Measurements from ENCODE around the gene AGPS. TPM values are rescaled to one million over a fixed set of nuclear protein-coding genes. Genes with fewer than 3 reads are reported as not detected.

The AGPS gene
- total RNA-seq, 3 donors from 2014 or later: 73.1 to 80.1 (median 73.7) TPM

- H3K4me1 Mint-ChIP-seq (ENCODE audit: low read depth): no peaks in the 10 kb centered on the region
- DNase-seq: no peak
- H3K27me3 Mint-ChIP-seq (ENCODE audit: low read depth): peaks cover 13% of the 10 kb centered on the region
- H3K36me3 Mint-ChIP-seq (ENCODE audit: insufficient read depth): no peaks in the 10 kb centered on the region
- no peak for ATAC-seq
- H3K9me3 Mint-ChIP-seq: no peaks in the 10 kb centered on the region
- no peak overlapping the region for H3K4me3 Mint-ChIP-seq
Measured at GRCh38 chr2:177586154-177586553, 193.6 kb downstream of the AGPS start.

GRCh38 chr2:177587371-177587770, 194.8 kb downstream of the AGPS start:
- Mint-ChIP-seq H3K27me3 (ENCODE audit: low read depth) (peaks cover 17% of the 10 kb centered on the region), H3K4me1 (ENCODE audit: low read depth) (no peaks in the 10 kb centered on the region), H3K36me3 (ENCODE audit: insufficient read depth) (no peaks in the 10 kb centered on the region), H3K9me3 (no peaks in the 10 kb centered on the region), H3K4me3 (no peak overlapping the region)
- DNase-seq: no peak
- ATAC-seq: no peak

GRCh38 chr2:177588671-177589070, 196.1 kb downstream of the AGPS start:
- no peaks in the 10 kb centered on the region for H3K9me3 Mint-ChIP-seq
- ATAC-seq: no peak
- no peaks in the 10 kb centered on the region for H3K4me1 Mint-ChIP-seq (ENCODE audit: low read depth)
- H3K27me3 Mint-ChIP-seq (ENCODE audit: low read depth): peaks cover 21% of the 10 kb centered on the region
- H3K36me3 Mint-ChIP-seq (ENCODE audit: insufficient read depth): no peaks in the 10 kb centered on the region
- DNase-seq: no peak
- no peak overlapping the region for H3K4me3 Mint-ChIP-seq

- Mint-ChIP-seq H3K4me3 (no peak overlapping the region), H3K4me1 (ENCODE audit: low read depth) (no peaks in the 10 kb centered on the region), H3K27me3 (ENCODE audit: low read depth) (peaks cover 21% of the 10 kb centered on the region), H3K9me3 (no peaks in the 10 kb centered on the region), H3K36me3 (ENCODE audit: insufficient read depth) (no peaks in the 10 kb centered on the region)
- ATAC-seq: no peak
- DNase-seq: no peak
Measured at GRCh38 chr2:177589186-177589585, 196.6 kb downstream of the AGPS start.

- no peaks in the 10 kb centered on the region for H3K9me3 Mint-ChIP-seq
- peaks cover 21% of the 10 kb centered on the region for H3K27me3 Mint-ChIP-seq (ENCODE audit: low read depth)
- H3K36me3 Mint-ChIP-seq (ENCODE audit: insufficient read depth): no peaks in the 10 kb centered on the region
- H3K4me3 Mint-ChIP-seq: no peak overlapping the region
- no peak for ATAC-seq
- H3K4me1 Mint-ChIP-seq (ENCODE audit: low read depth): no peaks in the 10 kb centered on the region
- no peak for DNase-seq
Measured at GRCh38 chr2:177592397-177592796, 199.8 kb downstream of the AGPS start.

- no peak for DNase-seq
- Mint-ChIP-seq H3K9me3 (no peaks in the 10 kb centered on the region), H3K4me1 (ENCODE audit: low read depth) (no peaks in the 10 kb centered on the region), H3K4me3 (no peak overlapping the region), H3K36me3 (ENCODE audit: insufficient read depth) (no peaks in the 10 kb centered on the region), H3K27me3 (ENCODE audit: low read depth) (peaks cover 24% of the 10 kb centered on the region)
- no peak for ATAC-seq
Measured at GRCh38 chr2:177592945-177593344, 200.4 kb downstream of the AGPS start.

- DNase-seq: no peak
- Mint-ChIP-seq H3K27me3 (ENCODE audit: low read depth) (peaks cover 27% of the 10 kb centered on the region), H3K4me1 (ENCODE audit: low read depth) (no peaks in the 10 kb centered on the region), H3K36me3 (ENCODE audit: insufficient read depth) (no peaks in the 10 kb centered on the region), H3K9me3 (no peaks in the 10 kb centered on the region), H3K4me3 (no peak overlapping the region)
- ATAC-seq: no peak
Measured at GRCh38 chr2:177593402-177593801, 200.8 kb downstream of the AGPS start.

Other genes starting within 250 kb of the AGPS start
- 100 to 1,000 TPM; 292 to 332 (median 316) TPM for gene HNRNPA3, start 180.0 kb upstream of the AGPS start, total RNA-seq
- gene NFE2L2, start 128.0 kb upstream of the AGPS start, total RNA-seq: 10 to 100 TPM; 58.5 to 62.4 (median 60.5) TPM